ENCODE measurements around the gene ARID4A. TPM values are rescaled to one million over a fixed set of nuclear protein-coding genes. Genes with fewer than 3 reads are reported as not detected.
"Not testable (repeated sequence)": the region's sequence is repeated elsewhere in the genome, so short reads cannot be mapped to it uniquely, and the experiment has no call there.

ARID4A gene
- total RNA-seq, 1 experiment from 2014 or later, result 4.1 TPM

- peak; percentile 93 for DNase-seq (ENCODE audit: low read depth, low spot score)
- in situ Hi-C loops (cut with HindIII; ENCODE audit: low pct_unique_long_range_greater_than_20kb, low sequenced_read_pairs), result no loop called here
Observed at GRCh38 chr14:58331111-58331510, 32.8 kb downstream of the ARID4A start.

- in situ Hi-C loops (cut with HindIII; ENCODE audit: low pct_unique_long_range_greater_than_20kb, low sequenced_read_pairs), result no loop called here
Observed at GRCh38 chr14:58332561-58332960, 34.2 kb downstream of the ARID4A start.

GRCh38 chr14:58339666-58340065 is 41.3 kb downstream of the ARID4A start:
- in situ Hi-C loops (cut with HindIII; ENCODE audit: low pct_unique_long_range_greater_than_20kb, low sequenced_read_pairs), result not testable (repeated sequence)

More at GRCh38 chr14:58332561-58332960, 34.2 kb downstream of the ARID4A start:
- DNase-seq (ENCODE audit: low read depth, low spot score), result no peak

GRCh38 chr14:58341152-58341748 is 42.9 kb downstream of the ARID4A start:
- DNase-seq (ENCODE audit: low read depth, low spot score), result no peak
- in situ Hi-C loops (cut with HindIII; ENCODE audit: low pct_unique_long_range_greater_than_20kb, low sequenced_read_pairs), result no loop called here

More at GRCh38 chr14:58339666-58340065, 41.3 kb downstream of the ARID4A start:
- DNase-seq (ENCODE audit: low read depth, low spot score), result not testable (repeated sequence)

- in situ Hi-C loops (cut with HindIII; ENCODE audit: low pct_unique_long_range_greater_than_20kb, low sequenced_read_pairs); DNase-seq (ENCODE audit: low read depth, low spot score): not testable (repeated sequence)
Observed at GRCh38 chr14:58343535-58343934, 45.2 kb downstream of the ARID4A start.

- DNase-seq (ENCODE audit: low read depth, low spot score), result no peak
- in situ Hi-C loops (cut with HindIII; ENCODE audit: low pct_unique_long_range_greater_than_20kb, low sequenced_read_pairs), result no loop called here
Observed at GRCh38 chr14:58353516-58354299, 55.4 kb downstream of the ARID4A start.

- no peak for DNase-seq (ENCODE audit: low read depth, low spot score)
- in situ Hi-C loops (cut with HindIII; ENCODE audit: low pct_unique_long_range_greater_than_20kb, low sequenced_read_pairs), result no loop called here
Observed at GRCh38 chr14:58354808-58355207, 56.5 kb downstream of the ARID4A start.

- in situ Hi-C loops (cut with HindIII; ENCODE audit: low pct_unique_long_range_greater_than_20kb, low sequenced_read_pairs), result no loop called here
- DNase-seq (ENCODE audit: low read depth, low spot score), result no peak
Observed at GRCh38 chr14:58356268-58356667, 57.9 kb downstream of the ARID4A start.

- in situ Hi-C loops (cut with HindIII; ENCODE audit: low pct_unique_long_range_greater_than_20kb, low sequenced_read_pairs); DNase-seq (ENCODE audit: low read depth, low spot score): not testable (repeated sequence)
Observed at GRCh38 chr14:58362272-58362671, 63.9 kb downstream of the ARID4A start.

- peak; percentile 53 for DNase-seq (ENCODE audit: low read depth, low spot score)
- in situ Hi-C loops (cut with HindIII; ENCODE audit: low pct_unique_long_range_greater_than_20kb, low sequenced_read_pairs), result no loop called here
Observed at GRCh38 chr14:58362798-58363412, 64.5 kb downstream of the ARID4A start.

GRCh38 chr14:58364316-58364715 is 66.0 kb downstream of the ARID4A start:
- no peak for DNase-seq (ENCODE audit: low read depth, low spot score)
- in situ Hi-C loops (cut with HindIII; ENCODE audit: low pct_unique_long_range_greater_than_20kb, low sequenced_read_pairs), result no loop called here

- DNase-seq (ENCODE audit: low read depth, low spot score), result no peak
- in situ Hi-C loops (cut with HindIII; ENCODE audit: low pct_unique_long_range_greater_than_20kb, low sequenced_read_pairs), result no loop called here
Observed at GRCh38 chr14:58367296-58367695, 68.9 kb downstream of the ARID4A start.

GRCh38 chr14:58368956-58369355 is 70.6 kb downstream of the ARID4A start:
- in situ Hi-C loops (cut with HindIII; ENCODE audit: low pct_unique_long_range_greater_than_20kb, low sequenced_read_pairs), result no loop called here
- no peak for DNase-seq (ENCODE audit: low read depth, low spot score)

- in situ Hi-C loops (cut with HindIII; ENCODE audit: low pct_unique_long_range_greater_than_20kb, low sequenced_read_pairs), result no loop called here
- DNase-seq (ENCODE audit: low read depth, low spot score), result no peak
Observed at GRCh38 chr14:58376791-58377190, 78.4 kb downstream of the ARID4A start.

GRCh38 chr14:58390830-58391229 is 92.5 kb downstream of the ARID4A start:
- in situ Hi-C loops (cut with HindIII; ENCODE audit: low pct_unique_long_range_greater_than_20kb, low sequenced_read_pairs), result no loop called here
- no peak for DNase-seq (ENCODE audit: low read depth, low spot score)

GRCh38 chr14:58395562-58395811 is 97.1 kb downstream of the ARID4A start:
- DNase-seq (ENCODE audit: low read depth, low spot score), result no peak
- in situ Hi-C loops (cut with HindIII; ENCODE audit: low pct_unique_long_range_greater_than_20kb, low sequenced_read_pairs), result no loop called here

GRCh38 chr14:58395812-58396788 is 97.7 kb downstream of the ARID4A start, which contains the start of gene TOMM20L:
Gene TOMM20L, plus strand, starts transcription at chr14:58395930. Its CDS starts 28 bp downstream, at chr14:58395958.
- in situ Hi-C loops (cut with HindIII; ENCODE audit: low pct_unique_long_range_greater_than_20kb, low sequenced_read_pairs), result no loop called here
- DNase-seq (ENCODE audit: low read depth, low spot score), result peak; percentile 75

GRCh38 chr14:58397156-58397555 is 98.8 kb downstream of the ARID4A start:
- in situ Hi-C loops (cut with HindIII; ENCODE audit: low pct_unique_long_range_greater_than_20kb, low sequenced_read_pairs), result no loop called here
- no peak for DNase-seq (ENCODE audit: low read depth, low spot score)
